HUES6 (cell line): ENCODE results near the gene NOS1AP.

Experiments
- H3K27ac ChIP-seq: 2 replicates; pipeline ENCODE4 v1.7.0; 2013; ENCODE audit warnings: low read depth, mild to moderate bottlenecking, low read length, inconsistent platforms
- H3K27me3 ChIP-seq: 2 replicates; pipeline ENCODE4 v1.6.1; 2013; ENCODE audit warnings: low read length; ENCODE audit not compliant: control insufficient read depth, insufficient read depth
- H3K36me3 ChIP-seq: 2 replicates; pipeline ENCODE4 v1.6.1; 2013; ENCODE audit warnings: low read length; ENCODE audit not compliant: control insufficient read depth, insufficient read depth
- H3K4me1 ChIP-seq: 2 replicates; pipeline ENCODE4 v1.6.1; 2013; ENCODE audit warnings: low read length; ENCODE audit not compliant: control insufficient read depth, insufficient read depth
- H3K4me3 ChIP-seq: 2 replicates; pipeline ENCODE4 v1.5.1; 2013; ENCODE audit warnings: low read depth, low read length
- H3K9ac ChIP-seq: one replicate; pipeline ENCODE4 v1.6.1; 2013; ENCODE audit warnings: mild to moderate bottlenecking, low read length
- H3K9me3 ChIP-seq: 2 replicates; pipeline ENCODE4 v1.6.1; 2013; ENCODE audit warnings: low read depth, low read length; ENCODE audit not compliant: control insufficient read depth, insufficient read depth

Gene NOS1AP

DNA sequence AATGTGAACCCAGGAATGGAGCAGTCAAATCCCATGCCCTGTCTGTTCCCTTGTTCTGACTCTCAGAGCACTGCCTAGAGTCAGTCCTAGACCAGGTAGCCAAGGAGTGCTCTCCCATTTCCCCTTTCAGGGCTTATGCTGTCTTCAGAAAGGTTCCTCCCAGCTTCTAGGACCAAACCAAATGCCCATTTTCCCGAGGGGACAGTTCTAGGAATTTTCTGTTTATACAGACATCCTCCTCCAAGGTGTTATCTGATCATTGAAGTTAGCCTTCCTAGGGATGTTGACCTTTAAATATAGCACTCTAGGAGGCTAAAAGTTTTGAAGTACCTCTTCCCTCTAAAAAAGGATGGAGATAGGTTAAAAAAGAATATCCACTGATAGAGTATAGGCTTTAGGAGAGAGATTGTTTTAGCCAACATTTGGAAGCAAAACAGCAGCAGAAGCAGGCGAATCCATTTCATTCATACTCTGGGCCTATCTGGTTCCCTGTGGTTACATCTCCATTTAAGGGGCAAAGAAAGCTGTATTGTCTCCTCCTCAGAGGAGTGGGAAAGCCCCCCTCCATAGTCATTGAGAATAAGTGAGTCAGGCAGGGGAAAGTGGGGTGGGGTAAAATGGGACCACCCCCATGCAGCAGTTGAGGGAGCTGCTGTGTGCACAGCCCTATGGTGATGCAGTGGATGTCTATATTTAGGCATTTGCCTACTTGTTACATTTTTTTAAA, 180.7 kb downstream of the NOS1AP start:
- Histone ChIP-seq H3K9ac (peak overlapping the region; percentile 18), H3K4me3 (no peak overlapping the region), H3K36me3 (no peaks in the 10 kb centered on the region), H3K27me3 (no peaks in the 10 kb centered on the region), H3K27ac (0 out of 2 replicates have a peak overlapping the region, but pooled peaks have one; percentile 49), H3K4me1 (peaks cover 39% of the 10 kb centered on the region), H3K9me3 (no peaks in the 10 kb centered on the region)

- no peaks in the 10 kb centered on the region for H3K9me3 ChIP-seq
- no peak overlapping the region for H3K4me3 ChIP-seq
- H3K4me1 ChIP-seq: peaks cover 39% of the 10 kb centered on the region
- H3K27me3 ChIP-seq: no peaks in the 10 kb centered on the region
- no peak overlapping the region for H3K27ac ChIP-seq
- H3K36me3 ChIP-seq: no peaks in the 10 kb centered on the region
- no peak overlapping the region for H3K9ac ChIP-seq
These were observed 181.6 kb downstream of the NOS1AP start for GRCh38 chr1:162251102-162251501.

GRCh38 chr1:162252214-162252613, 182.7 kb downstream of the NOS1AP start:
- Histone ChIP-seq H3K27ac (no peak overlapping the region), H3K4me3 (no peak overlapping the region), H3K9me3 (no peaks in the 10 kb centered on the region), H3K4me1 (peaks cover 39% of the 10 kb centered on the region), H3K36me3 (no peaks in the 10 kb centered on the region), H3K9ac (no peak overlapping the region), H3K27me3 (no peaks in the 10 kb centered on the region)

- H3K9ac ChIP-seq: no peak overlapping the region
- H3K4me3 ChIP-seq: no peak overlapping the region
- no peaks in the 10 kb centered on the region for H3K27me3 ChIP-seq
- no peaks in the 10 kb centered on the region for H3K36me3 ChIP-seq
- peaks cover 1% of the 10 kb centered on the region; the same call in 1 of the 2 replicates for H3K9me3 ChIP-seq
- peaks cover 39% of the 10 kb centered on the region for H3K4me1 ChIP-seq
- H3K27ac ChIP-seq: no peak overlapping the region
These were observed 184.3 kb downstream of the NOS1AP start for GRCh38 chr1:162253790-162254189.

GRCh38 chr1:162256287-162256686, 186.8 kb downstream of the NOS1AP start:
- Histone ChIP-seq H3K9me3 (peaks cover 5% of the 10 kb centered on the region; the same call in 1 of the 2 replicates), H3K4me3 (no peak overlapping the region), H3K36me3 (no peaks in the 10 kb centered on the region), H3K27ac (no peak overlapping the region), H3K9ac (no peak overlapping the region), H3K27me3 (no peaks in the 10 kb centered on the region), H3K4me1 (peaks cover 15% of the 10 kb centered on the region)

GRCh38 chr1:162258394-162258793, 188.9 kb downstream of the NOS1AP start:
- Histone ChIP-seq H3K27ac (no peak overlapping the region), H3K4me3 (no peak overlapping the region), H3K9ac (no peak overlapping the region), H3K36me3 (no peaks in the 10 kb centered on the region), H3K9me3 (peaks cover 5% of the 10 kb centered on the region; the same call in 1 of the 2 replicates), H3K4me1 (peaks cover 11% of the 10 kb centered on the region), H3K27me3 (no peaks in the 10 kb centered on the region)

- Histone ChIP-seq H3K27me3 (no peaks in the 10 kb centered on the region), H3K36me3 (no peaks in the 10 kb centered on the region), H3K4me1 (peaks cover 2% of the 10 kb centered on the region), H3K4me3 (no peak overlapping the region), H3K9ac (no peak overlapping the region), H3K9me3 (peaks cover 5% of the 10 kb centered on the region; the same call in 1 of the 2 replicates), H3K27ac (no peak overlapping the region)
These were observed 190.5 kb downstream of the NOS1AP start for GRCh38 chr1:162259894-162260455.

- Histone ChIP-seq H3K9ac (no peak overlapping the region), H3K27me3 (no peaks in the 10 kb centered on the region), H3K36me3 (no peaks in the 10 kb centered on the region), H3K27ac (no peak overlapping the region), H3K4me1 (no peaks in the 10 kb centered on the region), H3K9me3 (peaks cover under 1% of the 10 kb centered on the region; the same call in 1 of the 2 replicates), H3K4me3 (no peak overlapping the region)
These were observed 194.6 kb downstream of the NOS1AP start for GRCh38 chr1:162264108-162264507.

- H3K4me1 ChIP-seq: no peaks in the 10 kb centered on the region
- no peaks in the 10 kb centered on the region for H3K27me3 ChIP-seq
- no peaks in the 10 kb centered on the region for H3K9me3 ChIP-seq
- H3K9ac ChIP-seq: no peak overlapping the region
- H3K4me3 ChIP-seq: no peak overlapping the region
- H3K27ac ChIP-seq: no peak overlapping the region
- H3K36me3 ChIP-seq: no peaks in the 10 kb centered on the region
These were observed 196.5 kb downstream of the NOS1AP start for GRCh38 chr1:162265983-162266382.

DNA sequence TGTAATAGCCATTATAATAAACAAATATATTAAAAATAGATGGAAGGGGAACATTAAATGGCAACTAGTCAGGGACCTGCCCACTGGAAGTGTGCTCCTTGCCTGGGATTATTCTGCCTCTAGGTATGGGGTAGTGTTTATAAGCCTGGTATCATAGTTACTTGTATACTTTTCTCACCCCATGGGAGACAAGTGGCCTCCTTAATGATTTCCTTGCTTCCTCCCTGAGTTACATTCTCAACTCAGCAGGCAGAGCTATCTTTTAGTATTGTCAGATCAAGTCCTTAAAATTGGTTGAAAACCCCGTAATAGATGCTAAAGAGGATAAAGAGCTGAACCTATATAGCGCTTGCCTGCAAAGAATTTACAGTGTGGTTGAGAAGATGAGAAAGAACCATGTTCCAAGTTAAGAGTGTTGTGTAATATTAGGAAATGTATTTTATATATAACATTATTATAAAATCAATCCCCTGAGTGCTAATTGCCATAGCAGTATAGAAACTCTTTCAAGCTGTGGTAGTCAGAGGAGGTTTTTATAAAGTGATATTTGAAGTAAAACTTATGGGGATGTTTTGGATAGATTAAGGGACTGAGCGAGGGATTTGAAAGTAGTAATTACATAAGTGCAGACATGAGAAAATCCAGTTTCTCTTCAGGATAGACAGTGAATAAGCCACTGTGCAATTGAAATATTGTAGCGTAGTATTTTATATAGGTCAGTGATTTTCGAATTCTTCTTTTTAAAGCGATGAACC, 200.7 kb downstream of the NOS1AP start:
- no peaks in the 10 kb centered on the region for H3K36me3 ChIP-seq
- no peak overlapping the region for H3K27ac ChIP-seq

GRCh38 chr1:162271972-162272371, 202.5 kb downstream of the NOS1AP start:
- Histone ChIP-seq H3K9me3 (no peaks in the 10 kb centered on the region), H3K27ac (no peak overlapping the region), H3K4me1 (no peaks in the 10 kb centered on the region), H3K4me3 (no peak overlapping the region), H3K27me3 (no peaks in the 10 kb centered on the region), H3K9ac (no peak overlapping the region), H3K36me3 (no peaks in the 10 kb centered on the region)

More for the DNA sequence above, 200.7 kb downstream of the NOS1AP start:
- Histone ChIP-seq H3K4me1 (no peaks in the 10 kb centered on the region), H3K27me3 (no peaks in the 10 kb centered on the region), H3K9ac (no peak overlapping the region), H3K4me3 (no peak overlapping the region), H3K9me3 (no peaks in the 10 kb centered on the region)
